Naive thymus-derived CD8-positive, alpha-beta T cell (primary cell): ENCODE data around the gene P2RY12. TPM values are rescaled to one million over a fixed set of nuclear protein-coding genes. Genes with fewer than 3 reads are reported as not detected.
A peak's percentile ranks its signal among the peaks of the same experiment; 100 is the strongest.

Experiments
- ATAC-seq, 2 donors: fragments of 150-1000 bp; cut with Tn5 transposase in 1 of 2; sonication (Bioruptor Pico), chemical (Tn5 transposase) in 1 of 2; 1 replicate in 1 of 2; 2 replicates in 1 of 2; pipeline ENCODE4 v1.10.0; 2021; ENCODE audit warnings: mild to moderate bottlenecking in 2 of 2, moderate library complexity in 2 of 2
- POLR2A ChIA-PET: fragments of 350-600 bp; sonication (Branson Sonifier 250); formaldehyde crosslinking; loops from one replicate; lab custom pipeline; 2021; ENCODE audit warnings: antibody characterized with exemption; lab: Charles Lee
- DNase-seq, 10 donors: peaks; one replicate each; pipeline versions ENCODE4 v3.0.0 to v3.0.0-alpha.2; 2020 to 2022
- H3K27ac Mint-ChIP-seq, 10 donors: one replicate each; pipeline ENCODE4 v1.8.0; 2020 to 2022; ENCODE audit warnings: mild to moderate bottlenecking in 10 of 10, mixed read lengths in 10 of 10, moderate library complexity in 4 of 10, inconsistent platforms in 1 of 10
- H3K27me3 Mint-ChIP-seq, 5 donors: one replicate each; pipeline ENCODE4 v1.8.0; 2021 to 2022; ENCODE audit warnings: mixed read lengths in 5 of 5
- H3K36me3 Mint-ChIP-seq, 3 donors: one replicate each; pipeline ENCODE4 v1.8.0; 2020 to 2022; ENCODE audit warnings: mixed read lengths in 3 of 3, mild to moderate bottlenecking in 2 of 3, inconsistent platforms in 1 of 3
- H3K4me1 Mint-ChIP-seq, 4 donors: one replicate each; pipeline ENCODE4 v1.8.0; 2021 to 2022; ENCODE audit warnings: mixed read lengths in 4 of 4
- H3K4me3 Mint-ChIP-seq, 10 donors: one replicate each; pipeline ENCODE4 v1.8.0; 2020 to 2022; ENCODE audit warnings: mild to moderate bottlenecking in 10 of 10, mixed read lengths in 10 of 10, moderate library complexity in 6 of 10, inconsistent platforms in 1 of 10
- H3K9me3 Mint-ChIP-seq, 9 donors: one replicate each; pipeline ENCODE4 v1.8.0; 2020 to 2022; ENCODE audit warnings: mixed read lengths in 9 of 9, mild to moderate bottlenecking in 3 of 9, inconsistent platforms in 1 of 9, moderate library complexity in 1 of 9
- polyA plus RNA-seq, 3 donors: library from polyadenylated mRNA; unstranded; fragments of 300-500 nt; fragmentation: Illumina TruSeq; gene quantifications; one replicate each; pipeline ENCODE4 v1.2.3, GENCODE V29; 2021
- total RNA-seq, 8 experiments: library from RNA in 2 of 8; stranded (reverse) in 2 of 8; gene quantifications; one replicate each; pipeline ENCODE4 v1.2.3 and lab custom pipeline; 2021 to 2026

P2RY12 gene
- total and polyA plus RNA-seq, 5 experiments from 2014 or later = not detected

DNA sequence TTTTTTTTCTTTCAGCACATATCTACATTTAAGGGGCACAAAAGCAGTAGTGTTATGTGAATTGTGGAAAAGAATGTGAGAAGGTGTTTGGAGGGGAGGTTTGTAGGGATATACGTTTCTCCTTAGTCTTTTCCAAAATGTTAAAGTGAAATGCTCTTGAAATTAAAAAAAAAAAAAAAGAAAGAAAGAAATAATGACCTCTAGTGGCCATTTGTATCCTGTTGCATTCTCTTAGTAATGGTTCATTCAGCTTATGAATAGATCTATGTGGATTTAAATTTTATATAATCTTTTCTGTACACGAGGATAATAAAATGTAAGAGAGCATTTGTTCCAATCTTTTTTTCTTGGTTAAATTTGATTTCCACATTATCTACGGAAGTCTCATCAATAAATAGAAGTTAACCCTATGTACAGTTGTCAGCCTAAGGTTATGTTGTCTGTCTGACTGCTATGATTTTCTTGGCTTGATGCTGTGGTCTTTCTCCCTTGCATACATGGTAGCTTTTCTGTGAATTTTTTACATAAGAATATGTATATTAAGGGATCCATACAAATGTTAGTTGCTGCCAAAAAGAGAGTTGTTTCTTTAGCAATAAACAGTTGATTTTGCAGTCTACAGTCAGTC is 56.9 kb downstream of the P2RY12 start:
- H3K36me3 Mint-ChIP-seq = no peaks in the 10 kb centered on the region
- DNase-seq (no peak), ATAC-seq (no peak)
- POLR2A ChIA-PET = no interaction called here
- no peaks in the 10 kb centered on the region for H3K9me3 Mint-ChIP-seq
- H3K4me1 Mint-ChIP-seq = peaks cover 4 to 16% (median 7%) of the 10 kb centered on the region in 4 donors
- H3K4me3 Mint-ChIP-seq = peak overlapping the region in 4 of 10 donors; percentile 7 to 76 (median 56)
- peaks cover 2 to 24% (median 5%) of the 10 kb centered on the region in 5 donors for H3K27me3 Mint-ChIP-seq
- H3K27ac Mint-ChIP-seq = no peak overlapping the region

DNA sequence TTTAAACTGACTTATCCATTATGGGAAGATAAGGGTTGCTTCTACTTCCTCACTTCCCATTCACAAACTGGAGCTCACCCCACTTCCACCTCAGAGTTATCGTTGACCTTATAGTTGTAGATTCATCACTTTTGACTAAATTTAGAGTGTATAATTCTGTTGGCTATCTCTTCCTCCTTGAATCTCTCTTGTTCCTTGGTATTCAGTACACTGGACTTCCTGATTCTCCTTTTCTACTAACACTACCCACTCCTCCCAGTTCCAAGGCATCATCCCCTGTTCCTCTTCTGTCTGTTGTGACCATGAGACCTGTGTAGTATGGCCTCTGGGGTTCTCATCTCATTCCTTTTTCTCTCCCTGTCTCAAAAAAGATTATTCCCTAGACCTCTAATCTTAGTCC is 62.0 kb downstream of the P2RY12 start:
- H3K9me3 Mint-ChIP-seq = no peaks in the 10 kb centered on the region
- peaks cover 0 to 2% (median under 1%) of the 10 kb centered on the region in 4 donors for H3K4me1 Mint-ChIP-seq
- ATAC-seq = no peak
- no peaks in the 10 kb centered on the region for H3K36me3 Mint-ChIP-seq
- DNase-seq = no peak
- H3K4me3 Mint-ChIP-seq = no peak overlapping the region
- POLR2A ChIA-PET = no interaction called here
- H3K27me3 Mint-ChIP-seq = peaks cover 0 to 10% (median 2%) of the 10 kb centered on the region in 5 donors
- no peak overlapping the region for H3K27ac Mint-ChIP-seq

DNA sequence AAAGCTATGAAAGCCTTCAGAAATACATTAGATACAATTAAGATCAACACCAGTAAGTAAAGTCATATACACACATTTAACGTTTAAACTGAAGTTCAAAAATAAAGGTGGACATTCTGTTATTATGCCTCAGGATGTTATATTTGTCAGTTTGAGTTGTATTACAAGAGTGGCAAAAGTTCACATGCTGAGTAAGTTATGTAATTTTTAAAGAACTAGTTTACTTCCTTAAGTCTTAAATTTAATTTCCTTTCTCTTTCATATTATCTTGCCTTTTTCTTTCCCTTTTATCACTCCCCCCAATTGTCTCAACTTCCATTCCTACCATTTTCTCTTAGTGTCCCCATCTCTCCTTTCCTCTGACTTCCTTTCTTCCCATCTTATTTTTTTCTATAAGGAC is 63.0 kb downstream of the P2RY12 start:
- H3K9me3 Mint-ChIP-seq = no peaks in the 10 kb centered on the region
- POLR2A ChIA-PET = no interaction called here
- H3K27me3 Mint-ChIP-seq = peaks cover 0 to 8% (median 2%) of the 10 kb centered on the region in 5 donors
- peaks cover 0 to 2% (median under 1%) of the 10 kb centered on the region in 4 donors for H3K4me1 Mint-ChIP-seq
- DNase-seq (no peak), ATAC-seq (no peak)
- no peaks in the 10 kb centered on the region for H3K36me3 Mint-ChIP-seq
- H3K27ac Mint-ChIP-seq = no peak overlapping the region
- no peak overlapping the region for H3K4me3 Mint-ChIP-seq

DNA sequence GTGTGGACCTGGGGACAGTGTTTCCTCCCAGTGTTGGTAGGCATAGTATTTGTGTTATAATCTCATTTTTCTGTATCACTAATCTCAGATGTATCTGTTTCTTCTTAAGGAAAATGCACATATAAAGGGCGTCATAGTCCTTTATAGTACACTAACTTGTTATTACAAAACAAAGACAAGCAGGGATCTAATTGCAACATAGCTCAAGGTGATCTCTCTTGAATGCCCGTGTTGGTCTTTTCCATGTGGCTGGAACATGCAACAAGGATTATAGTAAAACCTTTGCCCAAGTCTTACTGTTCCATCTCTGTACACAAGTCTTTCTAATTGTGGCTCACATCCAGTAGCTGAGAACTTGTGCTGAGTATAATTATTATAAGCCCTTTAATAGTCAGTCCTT is 64.4 kb downstream of the P2RY12 start:
- no peaks in the 10 kb centered on the region for H3K36me3 Mint-ChIP-seq
- H3K27ac Mint-ChIP-seq = no peak overlapping the region
- no peaks in the 10 kb centered on the region for H3K9me3 Mint-ChIP-seq
- POLR2A ChIA-PET = no interaction called here
- H3K27me3 Mint-ChIP-seq = no peaks in the 10 kb centered on the region
- H3K4me1 Mint-ChIP-seq = peaks cover 0 to 2% (median under 1%) of the 10 kb centered on the region in 4 donors
- no peak overlapping the region for H3K4me3 Mint-ChIP-seq
- ATAC-seq (no peak), DNase-seq (no peak)

DNA sequence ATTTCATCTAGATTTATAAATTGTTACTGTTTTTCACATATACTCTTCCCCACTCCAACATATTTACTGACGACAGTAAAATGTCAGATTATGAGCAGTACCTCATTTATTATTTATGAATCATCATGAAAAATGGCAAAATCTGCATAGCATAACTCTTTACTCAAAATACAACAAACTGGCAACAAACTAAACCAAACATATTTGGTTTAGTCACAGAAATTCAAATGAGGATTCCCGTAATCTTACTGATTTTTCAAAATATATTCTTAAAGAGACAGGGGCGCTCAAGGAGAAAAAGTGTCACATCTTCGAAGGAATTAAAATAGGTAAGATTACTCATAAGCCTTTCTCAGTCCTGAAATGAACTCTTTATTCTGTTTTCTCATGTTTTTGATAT is 64.9 kb downstream of the P2RY12 start:
- ATAC-seq = no peak
- Mint-ChIP-seq H3K27me3 (no peaks in the 10 kb centered on the region), H3K36me3 (no peaks in the 10 kb centered on the region), H3K4me3 (no peak overlapping the region), H3K27ac (no peak overlapping the region), H3K9me3 (no peaks in the 10 kb centered on the region), H3K4me1 (peaks cover 0 to 2% (median under 1%) of the 10 kb centered on the region in 4 donors)
- POLR2A ChIA-PET = no interaction called here
- DNase-seq = no peak

DNA sequence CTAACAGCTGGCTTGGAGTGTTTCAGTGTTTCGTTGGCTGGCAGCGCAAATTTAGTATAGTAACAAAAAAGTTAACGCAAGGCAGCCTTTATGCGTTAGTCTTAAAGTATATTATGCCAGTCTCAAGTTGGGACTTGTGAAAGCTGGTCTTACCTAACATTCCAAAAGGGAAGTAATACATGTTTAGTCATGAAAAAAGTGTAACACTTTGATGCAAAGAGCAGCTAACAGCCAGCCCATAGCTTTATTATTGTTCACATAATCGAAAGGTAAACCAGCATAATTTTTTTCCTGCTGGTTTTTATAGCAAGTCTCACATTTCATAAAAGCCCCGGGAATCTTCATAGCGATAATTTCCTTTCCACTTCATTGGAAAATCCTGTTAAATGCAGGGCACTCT is 65.6 kb downstream of the P2RY12 start:
- POLR2A ChIA-PET = no interaction called here
- no peaks in the 10 kb centered on the region for H3K9me3 Mint-ChIP-seq
- no peaks in the 10 kb centered on the region for H3K36me3 Mint-ChIP-seq
- no peak overlapping the region for H3K4me3 Mint-ChIP-seq
- DNase-seq = no peak
- no peak for ATAC-seq
- no peaks in the 10 kb centered on the region for H3K27me3 Mint-ChIP-seq
- no peak overlapping the region for H3K27ac Mint-ChIP-seq
- H3K4me1 Mint-ChIP-seq = peaks cover 0 to 2% (median under 1%) of the 10 kb centered on the region in 4 donors

DNA sequence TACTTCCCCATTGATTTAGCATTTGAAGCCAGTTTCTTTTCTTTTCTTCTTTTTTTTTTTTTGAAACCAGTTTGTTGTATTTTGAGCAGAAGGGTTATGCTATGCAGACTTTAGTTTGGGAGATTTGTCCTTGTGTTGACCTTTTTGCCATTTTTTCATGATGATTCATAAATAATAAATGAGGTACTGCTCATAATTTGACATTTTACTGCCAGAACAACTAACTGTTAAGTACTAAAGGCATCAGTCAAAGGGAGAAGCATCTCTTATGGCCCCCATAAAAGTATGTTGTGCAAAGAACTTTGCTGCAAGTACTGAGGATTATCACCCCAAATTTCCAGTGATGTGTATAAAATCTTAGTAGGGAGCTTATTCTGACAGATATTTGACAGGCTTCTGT is 66.2 kb downstream of the P2RY12 start:
- H3K4me1 Mint-ChIP-seq = peaks cover 0 to 2% (median under 1%) of the 10 kb centered on the region in 4 donors
- no peaks in the 10 kb centered on the region for H3K9me3 Mint-ChIP-seq
- no peak overlapping the region for H3K4me3 Mint-ChIP-seq
- no peaks in the 10 kb centered on the region for H3K36me3 Mint-ChIP-seq
- H3K27ac Mint-ChIP-seq = no peak overlapping the region
- DNase-seq = no peak
- POLR2A ChIA-PET = interaction anchor here (0.7 kb wide), 1 partner anchor 88 kb away, joined by 3 read pairs; no protein-coding TSS in a partner anchor
- no peak for ATAC-seq
- no peaks in the 10 kb centered on the region for H3K27me3 Mint-ChIP-seq

DNA sequence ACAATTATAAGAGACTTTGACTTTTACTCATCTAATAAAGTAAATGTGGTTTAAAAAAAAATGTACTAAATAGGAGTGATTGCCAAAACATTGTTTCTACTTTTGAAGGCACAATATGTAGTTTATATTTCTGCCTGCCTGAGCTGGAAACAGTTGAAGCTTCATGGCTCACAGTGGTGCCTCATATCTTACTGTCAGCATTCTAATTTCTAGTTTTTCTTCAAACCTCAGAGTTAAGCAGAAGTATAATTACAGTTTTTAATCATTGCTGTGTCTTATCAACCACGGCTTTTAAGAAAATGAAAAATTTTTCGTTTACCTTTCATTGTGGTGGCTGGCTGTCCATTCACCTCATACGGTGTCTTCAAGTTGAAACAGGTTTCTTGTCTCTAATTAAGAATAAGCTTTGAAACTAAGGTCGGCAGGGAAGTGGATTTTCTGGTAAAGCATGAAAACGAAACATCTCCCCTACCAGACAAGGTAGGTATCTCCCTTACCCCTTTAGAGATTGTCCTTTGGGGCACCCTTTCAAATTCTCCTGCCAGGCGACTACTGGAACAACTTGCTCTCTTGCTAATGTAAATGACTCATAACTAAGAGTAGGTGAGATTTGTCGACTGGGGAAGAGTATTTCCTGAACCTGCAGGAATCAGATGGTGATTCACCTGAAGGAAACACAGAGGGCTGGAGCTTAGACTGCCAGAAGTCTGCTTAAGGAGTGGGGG is 68.1 kb downstream of the P2RY12 start, which contains the start of gene GPR87:
Gene GPR87, minus strand, starts transcription at position 554 of the 725 bp plus-strand sequence. CDS start 16,720 bp downstream, outside the sequence.
- ATAC-seq = no peak
- H3K27ac Mint-ChIP-seq = peak within 1 kb of the TSS in 1 of 10 donors; percentile 9

DNA sequence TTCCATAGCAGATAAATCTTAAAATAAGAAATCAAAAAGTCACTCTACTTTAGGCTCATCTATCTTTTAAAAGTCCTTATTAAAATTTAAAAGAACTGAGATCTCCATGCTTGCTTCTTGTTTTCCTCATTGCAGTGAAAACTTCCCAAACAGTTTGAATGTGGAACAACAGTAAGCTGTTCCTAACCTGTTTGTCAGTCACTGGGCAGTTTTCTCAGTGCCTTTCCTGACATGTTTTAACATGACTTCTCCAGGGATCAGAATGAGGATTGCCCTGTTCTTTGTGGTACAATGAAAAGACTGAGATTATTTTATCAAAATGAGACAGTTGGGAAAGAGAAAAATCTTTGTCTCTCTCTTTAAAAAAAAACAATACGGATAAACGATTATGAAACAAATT is 68.7 kb downstream of the P2RY12 start:
- POLR2A ChIA-PET = no interaction called here

More for the DNA sequence above, 68.1 kb downstream of the P2RY12 start, which contains the start of gene GPR87:
- DNase-seq = no peak
- Mint-ChIP-seq H3K36me3 (no peaks in the 10 kb centered on the region), H3K4me3 (no peak within 1 kb of the TSS), H3K9me3 (no peaks in the 10 kb centered on the region), H3K27me3 (no peaks in the 10 kb centered on the region), H3K4me1 (peaks cover 0 to 1% (median 0%) of the 10 kb centered on the region in 4 donors)
- POLR2A ChIA-PET = no interaction called here

DNA sequence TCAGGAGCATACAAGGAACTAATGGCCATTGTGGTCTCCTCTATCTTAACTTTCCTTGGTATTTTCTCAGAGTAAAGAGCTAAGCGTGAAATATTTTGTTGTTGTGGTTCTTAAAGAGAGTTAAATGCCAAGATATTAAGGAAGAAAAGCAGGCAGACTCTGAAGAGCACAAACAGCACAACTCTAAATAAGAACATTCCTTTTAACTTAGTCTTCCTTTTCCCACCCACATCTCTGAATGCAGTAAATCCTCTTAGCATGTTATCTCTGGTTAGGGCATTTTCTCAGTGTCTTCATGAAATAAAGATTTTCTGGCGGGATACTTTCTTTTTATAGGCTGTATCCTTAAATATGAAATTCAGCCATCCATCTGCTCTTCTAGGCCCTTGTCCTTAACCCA is 69.4 kb downstream of the P2RY12 start:
- H3K36me3 Mint-ChIP-seq = no peaks in the 10 kb centered on the region
- H3K9me3 Mint-ChIP-seq = no peaks in the 10 kb centered on the region
- no peak for DNase-seq
- no peak overlapping the region for H3K4me3 Mint-ChIP-seq
- H3K27ac Mint-ChIP-seq = peak overlapping the region in 1 of 10 donors; percentile 45
- POLR2A ChIA-PET = no interaction called here
- H3K27me3 Mint-ChIP-seq = no peaks in the 10 kb centered on the region
- ATAC-seq = no peak
- peaks cover 0 to 1% (median 0%) of the 10 kb centered on the region in 4 donors for H3K4me1 Mint-ChIP-seq

More for the DNA sequence above, 68.7 kb downstream of the P2RY12 start:
- Mint-ChIP-seq H3K4me3 (no peak overlapping the region), H3K9me3 (no peaks in the 10 kb centered on the region), H3K36me3 (no peaks in the 10 kb centered on the region), H3K4me1 (peaks cover 0 to 1% (median 0%) of the 10 kb centered on the region in 4 donors), H3K27me3 (no peaks in the 10 kb centered on the region), H3K27ac (no peak overlapping the region)
- DNase-seq (no peak), ATAC-seq (no peak)

DNA sequence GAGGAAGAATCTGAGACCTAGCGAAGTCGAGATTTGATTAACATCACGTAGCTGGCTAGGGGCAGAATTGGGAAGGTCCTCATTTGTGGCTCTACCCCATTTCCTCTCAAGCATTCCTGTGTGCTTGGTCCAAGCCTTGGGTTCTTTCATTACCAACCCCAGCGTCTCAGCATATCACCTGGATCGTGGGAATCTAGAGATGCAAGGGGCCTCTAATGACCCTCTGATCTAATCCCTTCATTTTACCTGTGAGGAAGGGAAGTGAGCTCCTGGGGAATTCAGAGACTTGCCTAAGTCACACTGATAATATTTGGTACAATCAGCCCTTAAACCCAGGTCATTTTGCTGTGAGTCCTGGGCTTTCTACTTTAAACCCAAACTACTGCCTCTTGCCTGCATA is 70.0 kb downstream of the P2RY12 start:
- Mint-ChIP-seq H3K36me3 (no peaks in the 10 kb centered on the region), H3K4me1 (peaks cover 0 to 1% (median 0%) of the 10 kb centered on the region in 4 donors), H3K27ac (no peak overlapping the region), H3K9me3 (no peaks in the 10 kb centered on the region), H3K27me3 (peaks cover 0 to under 1% (median 0%) of the 10 kb centered on the region in 5 donors), H3K4me3 (no peak overlapping the region)
- POLR2A ChIA-PET = no interaction called here
- ATAC-seq = no peak
- no peak for DNase-seq

DNA sequence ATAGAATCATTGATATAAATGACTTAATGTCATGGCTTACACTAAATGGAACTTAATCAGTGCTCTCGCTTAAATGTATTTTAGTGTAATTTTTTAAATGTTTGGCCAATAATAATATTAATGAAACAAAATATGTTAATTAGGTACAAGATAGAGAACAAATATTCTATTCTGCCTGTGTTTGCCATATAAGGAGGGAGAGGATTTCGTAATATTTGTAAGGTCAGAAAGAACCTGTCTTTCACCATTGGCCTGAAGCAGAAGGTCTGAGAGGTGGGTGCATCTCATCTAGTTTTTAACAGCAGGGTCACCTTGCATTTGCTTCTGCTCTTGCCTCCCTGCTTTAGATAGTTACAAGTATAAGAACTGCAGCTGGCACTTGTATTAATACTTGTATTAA is 70.4 kb downstream of the P2RY12 start:
- DNase-seq (no peak), ATAC-seq (no peak)
- Mint-ChIP-seq H3K27me3 (peaks cover 0 to 5% (median 0%) of the 10 kb centered on the region in 5 donors), H3K4me3 (no peak overlapping the region), H3K9me3 (no peaks in the 10 kb centered on the region), H3K36me3 (no peaks in the 10 kb centered on the region), H3K27ac (no peak overlapping the region), H3K4me1 (peaks cover 0 to 1% (median 0%) of the 10 kb centered on the region in 4 donors)
- POLR2A ChIA-PET = no interaction called here

DNA sequence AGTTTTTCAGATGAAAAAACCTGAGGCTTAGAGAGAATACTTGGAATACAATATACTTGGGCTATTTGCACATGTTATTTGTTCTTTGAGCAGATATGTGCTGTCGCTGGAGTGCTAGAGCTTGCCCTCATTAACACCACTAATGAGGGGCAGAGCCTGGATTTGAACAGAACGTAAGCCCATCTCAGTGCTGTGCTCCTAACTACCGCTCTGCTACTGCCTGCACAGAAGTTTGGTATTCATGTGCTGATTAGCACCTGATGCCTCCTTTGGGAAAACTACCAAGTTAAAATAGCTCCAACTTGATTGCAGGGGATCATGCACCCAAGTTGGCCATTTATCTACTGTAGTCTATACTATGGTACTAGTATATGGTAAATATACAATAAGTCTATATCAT is 71.6 kb downstream of the P2RY12 start:
- DNase-seq (no peak), ATAC-seq (no peak)
- Mint-ChIP-seq H3K27ac (no peak overlapping the region), H3K27me3 (peaks cover 0 to 5% (median 0%) of the 10 kb centered on the region in 5 donors), H3K36me3 (no peaks in the 10 kb centered on the region), H3K4me1 (peaks cover 0 to 1% (median 0%) of the 10 kb centered on the region in 4 donors), H3K9me3 (no peaks in the 10 kb centered on the region), H3K4me3 (no peak overlapping the region)
- POLR2A ChIA-PET = interaction anchor here (0.6 kb wide), 1 partner anchor 8 kb away, joined by 3 read pairs; no protein-coding TSS in a partner anchor
